AG08396 (cell line): ENCODE data around the gene SCN4A.
A peak's percentile ranks its signal among the peaks of the same experiment; 100 is the strongest.

Experiments
- DNase-seq: peaks from one replicate; pipeline ENCODE4 v3.0.0; 2012; ENCODE audit warnings: low spot score, mixed read lengths

SCN4A gene

GRCh38 chr17:63955232-63955631, 17.5 kb downstream of the SCN4A start:
- DNase-seq = no peak

- DNase-seq = no peak
Observed at GRCh38 chr17:63954402-63955063, 18.2 kb downstream of the SCN4A start.

- DNase-seq = no peak
Observed at GRCh38 chr17:63950940-63951907, 21.5 kb downstream of the SCN4A start.

DNA sequence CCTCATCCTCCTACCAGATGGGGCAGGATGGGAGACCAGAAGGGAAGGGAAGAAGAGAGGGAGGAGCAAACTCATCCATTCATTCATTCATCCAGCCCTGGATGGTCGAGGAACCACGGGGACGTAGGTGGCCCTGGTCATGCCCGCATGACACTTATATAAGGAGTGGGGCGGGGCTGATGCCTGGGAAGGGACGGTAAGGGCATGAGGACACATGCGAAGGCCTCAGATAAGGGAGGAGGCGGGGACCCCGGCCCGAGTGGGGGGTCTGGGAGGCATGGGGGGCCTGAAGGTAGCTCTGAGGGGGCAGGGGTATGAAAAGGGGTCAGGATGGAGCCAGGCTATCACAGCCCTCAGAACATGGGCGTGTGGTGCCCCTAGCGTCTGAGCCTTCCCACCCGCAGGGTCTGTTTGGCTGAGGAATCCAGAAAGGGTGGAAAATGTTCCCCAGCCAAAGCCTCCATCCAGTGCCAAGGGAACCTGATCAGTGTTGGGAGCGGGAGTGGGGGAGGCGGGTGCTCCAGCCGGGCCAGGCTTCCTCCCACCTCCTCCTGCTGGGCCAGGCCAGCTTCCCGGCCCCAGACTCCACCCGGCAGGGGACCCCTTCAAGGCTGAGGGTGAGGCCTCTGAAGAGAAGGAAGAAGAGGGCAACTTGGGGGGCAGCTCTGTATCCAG, 23.0 kb downstream of the SCN4A start:
- DNase-seq = no peak

DNA sequence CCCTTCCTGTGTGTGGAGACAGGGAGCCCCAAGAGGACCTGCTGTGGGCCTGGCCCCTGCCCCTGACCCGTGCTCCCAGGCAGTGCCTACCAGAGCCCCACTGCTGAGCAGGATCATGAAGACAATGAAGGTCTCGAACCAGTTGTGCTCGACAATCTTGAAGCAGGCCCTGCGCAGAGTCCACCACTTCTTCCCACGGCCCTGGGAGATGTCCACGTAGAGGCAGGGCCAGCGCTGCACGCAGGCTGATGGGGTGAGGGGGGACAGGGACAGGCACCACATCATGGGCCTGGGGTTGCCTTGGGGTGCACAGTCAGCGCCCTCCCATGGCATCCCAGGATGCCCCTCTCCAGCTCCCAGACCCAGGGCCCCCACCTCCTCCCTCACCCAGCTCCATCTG, 24.2 kb downstream of the SCN4A start:
- no peak for DNase-seq

DNA sequence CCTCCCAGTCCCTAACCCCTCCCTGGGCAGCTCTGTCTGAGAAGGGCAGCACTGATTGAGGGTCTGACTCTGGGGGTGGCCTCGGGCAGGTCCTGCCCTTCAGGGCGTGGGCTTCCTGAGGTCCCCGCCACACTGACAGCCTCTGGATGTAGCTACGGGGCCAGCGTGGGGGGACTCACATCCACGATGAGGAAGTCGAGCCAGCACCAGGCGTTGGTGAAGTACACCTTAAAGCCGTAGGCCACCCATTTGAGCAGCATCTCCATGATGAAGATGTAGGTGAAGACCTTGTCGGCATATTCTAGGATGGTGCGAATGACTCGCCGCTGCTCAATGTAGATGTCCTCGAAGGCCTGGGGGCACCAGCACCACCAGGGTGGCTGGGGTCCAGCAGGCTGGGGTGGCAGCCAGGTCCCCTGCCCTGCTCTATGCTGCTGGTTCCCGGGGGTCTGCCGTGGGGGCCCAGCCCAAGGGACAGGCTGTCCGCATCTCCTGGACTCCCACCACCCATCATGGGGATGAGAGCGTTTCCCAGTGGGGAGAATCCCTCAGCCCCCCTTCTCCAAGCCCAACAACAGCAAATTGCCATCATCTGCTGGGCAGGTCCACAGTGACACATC, 24.9 kb downstream of the SCN4A start:
- DNase-seq = no peak

DNA sequence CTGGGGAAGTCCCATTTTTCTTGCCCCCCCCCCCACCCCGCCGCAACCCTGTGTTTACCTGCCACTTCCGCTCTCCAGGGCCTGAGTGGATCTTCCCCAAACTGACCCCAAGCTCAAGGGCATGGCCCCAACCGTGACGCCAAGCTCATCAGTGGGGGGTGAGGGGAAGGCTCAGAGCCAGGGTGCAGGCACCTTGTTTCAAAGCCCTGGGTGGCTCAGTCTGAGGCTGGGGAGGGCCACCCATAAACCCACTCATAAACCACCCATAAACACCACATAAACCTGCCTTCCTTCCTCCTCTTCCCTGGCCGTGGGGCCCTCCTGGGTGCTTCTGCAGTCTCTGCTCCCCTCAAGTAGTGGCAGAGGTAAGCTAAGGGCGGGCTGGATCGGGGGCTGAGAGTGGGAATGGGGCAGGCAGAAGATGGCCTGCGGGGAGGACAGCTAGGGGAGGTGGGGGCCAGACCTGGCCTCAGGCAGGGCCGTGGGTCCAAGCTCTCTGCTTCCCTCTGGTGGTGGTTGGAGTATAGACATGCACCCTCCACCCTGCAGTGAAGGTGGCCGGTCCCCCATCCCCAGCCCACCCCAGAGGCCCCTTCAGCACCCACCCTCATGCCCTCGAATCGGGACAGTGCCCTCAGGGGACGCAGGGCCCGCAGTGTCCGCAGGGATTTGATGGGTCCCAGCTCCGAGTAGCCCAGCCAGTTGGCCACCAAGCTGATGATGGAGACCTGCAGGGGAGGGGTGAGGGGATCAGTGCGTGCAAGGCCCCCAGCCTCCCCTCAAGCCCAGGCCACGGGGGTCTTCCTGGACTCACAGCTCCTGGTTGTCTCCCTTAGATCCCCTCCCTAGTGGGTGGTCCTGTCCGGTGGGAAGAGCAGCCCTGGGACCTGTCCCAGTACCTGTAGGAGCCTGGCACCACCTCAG, 26.0 kb downstream of the SCN4A start:
- DNase-seq = peak; percentile 84

DNA sequence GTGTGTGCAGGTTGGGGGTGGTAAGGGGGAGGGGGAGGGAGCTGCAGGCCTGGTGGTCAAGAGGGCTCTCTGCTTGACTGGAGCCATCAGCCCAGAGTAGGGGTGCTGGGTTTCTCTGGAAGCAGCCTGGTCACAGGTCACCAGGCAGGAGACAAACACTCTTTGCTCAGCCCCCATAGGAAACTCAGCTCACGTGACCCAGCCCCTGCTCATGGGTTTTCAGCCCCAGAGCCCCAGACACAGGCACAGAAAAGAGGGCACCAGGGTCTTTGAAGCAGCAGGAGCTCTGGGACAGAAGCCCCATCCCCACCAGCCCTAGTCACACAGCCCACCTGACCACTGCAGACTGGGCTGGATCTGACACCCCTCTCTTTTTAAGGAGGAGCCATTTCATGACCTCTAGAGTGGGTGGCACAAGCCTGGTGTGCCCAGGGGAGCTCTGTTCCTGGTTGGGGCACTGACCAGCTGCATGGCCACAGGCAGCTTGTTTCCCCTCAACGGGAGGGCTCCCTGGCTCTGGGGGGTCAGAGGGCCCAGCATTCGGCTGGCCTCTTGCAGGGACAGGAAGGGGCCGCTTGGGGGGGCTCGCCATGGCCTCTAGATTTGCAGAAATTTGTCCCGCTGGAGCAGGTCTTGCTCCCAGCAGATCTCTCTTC, 26.8 kb downstream of the SCN4A start:
- DNase-seq = no peak

GRCh38 chr17:63944736-63945499, 27.8 kb downstream of the SCN4A start:
- DNase-seq = no peak

DNA sequence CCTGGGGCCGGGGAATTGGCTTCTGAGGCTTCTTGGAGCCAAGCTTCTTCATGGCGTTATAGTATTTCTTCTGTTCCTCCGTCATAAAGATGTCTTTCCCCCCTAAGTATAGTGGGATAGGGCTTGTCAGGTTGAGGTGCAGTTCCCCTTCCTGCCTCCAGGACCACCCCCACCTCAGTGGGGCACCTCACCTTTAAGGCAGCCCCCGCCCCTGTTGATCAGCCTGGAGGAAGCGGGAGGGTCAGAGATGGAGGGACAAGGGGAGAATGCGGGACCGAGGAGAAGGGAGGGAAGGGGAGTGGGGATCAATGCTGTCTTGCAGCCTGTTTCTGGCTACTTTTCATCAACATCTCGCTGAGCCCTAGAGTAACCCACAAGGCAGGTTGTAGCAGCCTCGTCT, 29.0 kb downstream of the SCN4A start:
- DNase-seq = no peak

DNA sequence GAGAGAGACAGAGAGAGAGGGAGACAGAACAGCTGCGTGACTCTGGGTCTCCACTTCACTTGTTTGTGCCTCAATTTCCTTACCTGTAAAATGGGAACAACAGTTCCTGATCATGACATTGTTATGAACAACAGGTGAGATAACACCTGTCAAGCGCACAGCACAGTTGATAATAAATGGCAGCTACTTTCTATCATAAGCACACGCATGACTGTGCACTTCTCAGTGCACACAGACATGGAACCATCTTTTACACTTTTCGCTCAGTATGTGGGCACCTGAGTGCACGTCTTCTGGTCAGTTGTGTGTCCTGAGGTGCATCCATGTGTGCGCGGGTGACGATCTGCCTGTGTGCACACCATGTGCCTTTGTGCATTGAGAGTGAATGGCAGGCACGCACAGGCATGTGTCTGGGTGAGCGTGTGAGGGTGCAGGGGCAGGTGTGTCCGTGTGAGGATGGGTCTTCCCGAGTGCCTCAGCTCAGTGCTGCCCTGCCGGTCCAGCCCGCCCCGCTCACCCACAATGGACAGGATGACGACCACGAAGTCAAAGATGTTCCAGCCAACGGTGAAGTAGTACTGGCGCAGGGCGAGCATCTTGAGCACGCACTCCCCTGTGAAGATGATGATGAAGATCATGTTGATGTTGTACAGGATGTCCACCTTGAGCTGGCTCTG, 30.3 kb downstream of the SCN4A start:
- DNase-seq = no peak

DNA sequence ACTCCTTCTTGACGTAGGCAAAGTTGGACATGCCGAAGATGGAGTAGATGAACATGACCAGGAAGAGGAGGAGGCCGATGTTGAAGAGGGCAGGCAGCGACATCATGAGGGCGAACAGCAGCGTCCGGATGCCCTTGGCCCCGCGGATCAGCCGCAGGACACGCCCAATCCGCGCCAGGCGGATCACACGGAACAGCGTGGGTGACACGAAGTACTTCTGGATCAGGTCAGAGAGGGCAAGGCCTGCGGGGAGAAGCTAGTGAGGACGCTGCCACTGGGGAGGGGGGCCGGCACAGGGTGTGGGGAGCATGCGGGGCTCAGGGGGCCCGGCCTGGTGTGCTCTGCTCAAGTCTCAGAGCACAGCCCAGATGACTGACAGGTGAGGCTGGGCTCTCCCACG, 31.0 kb downstream of the SCN4A start:
- no peak for DNase-seq

- no peak for DNase-seq
Observed at GRCh38 chr17:63941162-63941561, 31.6 kb downstream of the SCN4A start.

- no peak for DNase-seq
Observed at GRCh38 chr17:63940584-63940983, 32.1 kb downstream of the SCN4A start.

DNA sequence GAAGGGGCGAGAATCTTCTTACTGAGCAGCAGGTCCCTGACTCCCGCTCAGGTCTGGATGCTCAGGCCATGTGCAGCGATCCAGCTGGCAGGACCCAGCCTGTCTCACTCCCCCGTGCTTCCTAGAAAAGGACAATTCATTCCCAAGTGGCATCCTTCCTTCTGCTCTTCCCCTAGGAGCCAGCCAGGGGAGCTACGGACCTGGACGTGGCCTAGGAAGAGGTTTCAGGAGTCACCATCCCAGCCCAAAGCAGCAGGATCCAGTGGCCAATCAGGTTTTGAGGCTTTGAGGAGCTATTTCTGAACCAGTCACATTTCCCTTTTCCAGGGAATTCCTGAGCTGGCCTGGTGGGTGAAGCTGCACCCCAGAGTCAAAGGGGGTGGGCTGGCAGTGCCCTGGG, 32.8 kb downstream of the SCN4A start:
- DNase-seq = no peak

- DNase-seq = no peak
Observed at GRCh38 chr17:63939401-63939800, 33.3 kb downstream of the SCN4A start.

DNA sequence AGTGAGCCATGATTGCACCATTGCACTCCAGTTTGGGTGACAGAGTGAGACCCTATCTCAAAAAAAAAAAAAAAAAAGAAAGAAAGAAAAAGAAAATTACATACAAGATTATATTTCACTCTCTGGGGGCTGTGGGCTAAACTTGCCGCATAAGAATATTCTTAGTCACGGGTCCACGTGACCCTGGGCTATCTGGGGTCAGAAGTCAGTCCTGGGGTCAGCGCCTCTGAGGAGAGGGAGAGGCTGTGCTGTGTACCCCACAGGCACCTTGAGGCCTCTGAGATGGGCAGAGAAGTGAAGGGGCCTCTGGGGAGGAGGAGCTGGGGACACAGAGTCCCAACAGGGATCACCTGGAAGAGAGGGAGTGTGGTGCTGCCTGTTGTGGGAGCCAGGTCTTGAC, 34.8 kb downstream of the SCN4A start:
- no peak for DNase-seq

DNA sequence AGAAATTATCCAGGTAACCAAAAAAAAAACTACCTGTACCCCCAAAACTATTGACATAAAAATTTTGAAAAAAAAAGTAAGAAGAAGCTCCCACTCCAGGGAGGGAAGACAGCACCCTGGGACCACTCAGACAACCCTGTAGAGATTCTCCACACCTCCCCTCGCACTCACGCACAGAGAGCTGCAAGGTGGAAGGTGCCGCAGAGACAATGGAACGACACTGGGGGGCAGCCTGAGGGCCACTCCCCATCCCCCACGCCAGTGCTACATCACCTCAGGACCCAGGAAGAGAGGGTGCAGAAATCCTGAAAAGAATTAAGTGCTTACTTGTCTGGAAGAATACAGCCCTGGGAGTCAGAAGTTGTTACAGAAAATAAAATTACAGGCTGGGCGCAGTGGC, 35.4 kb downstream of the SCN4A start:
- DNase-seq = no peak
